Nephron progenitor cell (in vitro differentiated cells): ENCODE data around the gene MRPL27.

Experiments
- DNase-seq: peaks from one replicate; pipeline ENCODE4 v3.0.0; 2021
- H3K27ac Mint-ChIP-seq: 2 replicates; pipeline ENCODE4 v1.8.0; 2021; ENCODE audit warnings: mild to moderate bottlenecking, moderate library complexity, mixed read lengths
- H3K27me3 Mint-ChIP-seq: 2 replicates; pipeline ENCODE4 v1.8.0; 2021; ENCODE audit warnings: mild to moderate bottlenecking, low read depth, mixed read lengths; ENCODE audit not compliant: poor library complexity
- H3K36me3 Mint-ChIP-seq: 2 replicates; pipeline ENCODE4 v1.8.0; 2021; ENCODE audit warnings: low read depth, mixed read lengths
- H3K4me1 Mint-ChIP-seq: 2 replicates; pipeline ENCODE4 v1.8.0; 2021; ENCODE audit warnings: mixed read lengths
- H3K4me3 Mint-ChIP-seq: 2 replicates; pipeline ENCODE4 v1.8.0; 2021; ENCODE audit warnings: mild to moderate bottlenecking, moderate library complexity, mixed read lengths
- H3K9me3 Mint-ChIP-seq: 2 replicates; pipeline ENCODE4 v1.8.0; 2021; ENCODE audit warnings: mild to moderate bottlenecking, moderate library complexity, mixed read lengths
- TF ChIP-seq, protein P1 (sequence below): fragments of 200-600 bp; sonication (generic); IDR thresholded peaks from 2 replicates; pipeline ENCODE4 v1.5.0; 2021; ENCODE audit warnings: antibody characterized with exemption

Gene MRPL27

DNA sequence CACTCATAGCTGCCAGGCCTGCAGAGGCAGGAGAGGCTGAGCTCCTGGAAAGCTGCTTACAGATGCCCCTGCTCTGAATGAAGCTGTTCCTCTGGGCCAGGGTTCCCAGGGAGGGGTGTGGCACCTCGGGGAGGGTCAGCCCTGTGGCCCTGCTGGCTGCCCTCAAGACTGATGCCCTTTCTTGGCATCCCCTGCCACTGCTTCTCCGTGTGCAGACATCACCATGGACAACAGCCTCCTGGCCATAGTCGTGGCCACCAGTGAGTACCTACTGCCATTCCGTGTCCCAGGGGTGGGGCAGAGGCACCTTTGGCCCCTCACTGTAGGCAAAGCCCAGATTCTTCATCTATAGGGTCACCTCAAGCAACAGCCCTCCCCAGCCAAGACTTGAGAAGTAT is 8.9 kb downstream of the MRPL27 start:
- TF ChIP-seq, protein P1, sequence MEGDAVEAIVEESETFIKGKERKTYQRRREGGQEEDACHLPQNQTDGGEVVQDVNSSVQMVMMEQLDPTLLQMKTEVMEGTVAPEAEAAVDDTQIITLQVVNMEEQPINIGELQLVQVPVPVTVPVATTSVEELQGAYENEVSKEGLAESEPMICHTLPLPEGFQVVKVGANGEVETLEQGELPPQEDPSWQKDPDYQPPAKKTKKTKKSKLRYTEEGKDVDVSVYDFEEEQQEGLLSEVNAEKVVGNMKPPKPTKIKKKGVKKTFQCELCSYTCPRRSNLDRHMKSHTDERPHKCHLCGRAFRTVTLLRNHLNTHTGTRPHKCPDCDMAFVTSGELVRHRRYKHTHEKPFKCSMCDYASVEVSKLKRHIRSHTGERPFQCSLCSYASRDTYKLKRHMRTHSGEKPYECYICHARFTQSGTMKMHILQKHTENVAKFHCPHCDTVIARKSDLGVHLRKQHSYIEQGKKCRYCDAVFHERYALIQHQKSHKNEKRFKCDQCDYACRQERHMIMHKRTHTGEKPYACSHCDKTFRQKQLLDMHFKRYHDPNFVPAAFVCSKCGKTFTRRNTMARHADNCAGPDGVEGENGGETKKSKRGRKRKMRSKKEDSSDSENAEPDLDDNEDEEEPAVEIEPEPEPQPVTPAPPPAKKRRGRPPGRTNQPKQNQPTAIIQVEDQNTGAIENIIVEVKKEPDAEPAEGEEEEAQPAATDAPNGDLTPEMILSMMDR, result no peak
- Mint-ChIP-seq H3K27me3 (peaks cover 3% of the 10 kb centered on the region), H3K27ac (peak overlapping the region; percentile 75), H3K4me1 (peaks cover 42% of the 10 kb centered on the region), H3K9me3 (no peaks in the 10 kb centered on the region), H3K4me3 (no peak overlapping the region), H3K36me3 (peaks cover 19% of the 10 kb centered on the region)
- DNase-seq, result no peak

DNA sequence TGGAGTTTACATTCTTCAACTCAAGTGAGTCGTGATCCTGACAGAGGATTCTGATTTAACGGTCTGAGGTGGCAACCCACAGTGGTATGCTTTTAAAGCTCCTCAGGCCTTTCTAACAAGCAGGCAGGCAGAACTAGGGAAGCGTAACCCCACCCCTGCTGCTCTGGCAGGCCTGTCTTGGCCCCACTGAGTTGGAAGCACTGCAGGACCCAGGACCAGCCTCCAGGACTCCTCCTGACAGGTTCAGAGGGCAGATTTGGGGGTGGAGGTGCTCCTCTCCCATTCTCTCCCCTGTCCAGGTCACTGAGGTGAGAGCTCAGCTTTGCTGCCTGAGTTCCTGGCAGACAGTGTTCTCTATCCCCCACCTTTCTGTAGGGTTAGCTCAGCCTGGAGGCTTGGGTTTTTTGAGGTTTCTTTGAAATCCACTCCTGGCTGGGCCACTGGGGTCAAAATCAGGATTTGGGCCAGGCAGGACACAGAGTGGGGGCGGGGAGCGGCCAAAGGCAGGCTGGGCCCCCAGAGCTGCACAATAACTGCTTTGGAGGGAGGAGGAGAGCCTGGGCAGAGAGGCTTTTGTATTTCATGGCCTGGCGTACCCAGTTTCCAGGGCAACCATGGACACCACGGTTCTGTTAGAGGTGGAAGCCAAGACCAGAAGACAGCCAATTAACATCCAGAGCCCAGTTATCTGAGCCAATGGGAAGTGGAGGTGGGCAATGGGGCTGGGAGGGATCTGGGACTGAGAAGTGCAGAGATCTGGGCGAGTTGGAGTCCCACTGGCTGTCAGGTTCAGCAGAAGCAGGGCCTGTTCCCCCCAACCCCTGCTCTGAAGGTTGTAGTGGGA is 9.5 kb downstream of the MRPL27 start:
- H3K36me3 Mint-ChIP-seq, result peaks cover 19% of the 10 kb centered on the region
- H3K4me1 Mint-ChIP-seq, result peaks cover 42% of the 10 kb centered on the region
- peak; percentile 65 for DNase-seq
- H3K9me3 Mint-ChIP-seq, result no peaks in the 10 kb centered on the region
- H3K27me3 Mint-ChIP-seq, result peaks cover 3% of the 10 kb centered on the region
- no peak overlapping the region for H3K4me3 Mint-ChIP-seq
- H3K27ac Mint-ChIP-seq, result peak overlapping the region; percentile 75
- TF ChIP-seq, protein P1, result no peak

- H3K27ac Mint-ChIP-seq, result no peak overlapping the region
- H3K27me3 Mint-ChIP-seq, result no peaks in the 10 kb centered on the region
- no peaks in the 10 kb centered on the region for H3K9me3 Mint-ChIP-seq
- peaks cover 42% of the 10 kb centered on the region for H3K4me1 Mint-ChIP-seq
- peaks cover 19% of the 10 kb centered on the region for H3K36me3 Mint-ChIP-seq
- TF ChIP-seq, protein P1, result no peak
- H3K4me3 Mint-ChIP-seq, result no peak overlapping the region
- DNase-seq, result no peak
Measured at GRCh38 chr17:50362661-50363060, 10.3 kb downstream of the MRPL27 start.

DNA sequence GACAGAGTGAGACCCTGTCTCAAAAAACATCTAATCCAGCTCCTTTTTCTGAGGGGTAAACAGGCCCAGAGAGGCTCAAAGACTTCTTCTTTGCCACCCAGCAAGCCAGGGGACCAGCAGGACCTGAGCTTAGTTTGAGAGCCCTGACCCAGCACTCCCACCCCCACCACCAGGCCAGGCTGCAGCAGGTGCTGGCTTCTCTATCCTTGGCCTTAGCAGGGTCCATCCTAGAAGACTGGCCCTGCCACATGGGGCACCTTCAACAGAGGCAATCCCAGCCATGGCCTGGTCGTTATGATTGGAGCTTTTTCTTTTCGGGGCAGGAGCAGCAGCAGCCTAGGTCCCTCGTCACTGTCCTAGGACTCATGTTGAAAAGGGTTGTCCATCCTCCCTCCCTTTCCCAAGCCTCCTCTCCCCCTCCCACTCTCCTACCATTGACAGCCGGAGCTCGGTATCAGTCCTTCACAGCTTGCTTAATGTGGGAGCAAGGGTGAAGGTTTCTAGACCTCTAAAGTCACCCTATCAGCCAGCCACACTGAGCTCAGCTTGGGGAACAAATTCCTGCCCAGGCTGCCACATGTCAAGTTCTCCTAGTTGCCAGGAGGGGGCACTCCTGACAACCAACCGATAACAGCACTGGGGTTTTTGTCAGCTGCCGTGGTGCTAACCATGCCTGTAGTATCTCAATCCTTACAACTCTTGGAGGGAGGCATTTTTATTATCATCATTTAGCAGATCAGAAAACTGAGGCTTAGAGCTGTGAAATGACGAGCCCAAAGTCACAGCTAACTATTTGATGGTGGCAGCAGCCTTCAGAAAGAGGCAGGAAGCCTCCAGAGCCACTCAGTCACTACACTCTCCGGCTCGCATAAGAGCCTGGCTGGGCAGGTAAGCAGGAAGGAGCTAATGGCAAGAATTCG is 11.2 kb downstream of the MRPL27 start:
- TF ChIP-seq, protein P1, result peak; percentile 66
- peaks cover 42% of the 10 kb centered on the region for H3K4me1 Mint-ChIP-seq
- no peaks in the 10 kb centered on the region for H3K27me3 Mint-ChIP-seq
- DNase-seq, result peak; percentile 52
- no peaks in the 10 kb centered on the region for H3K9me3 Mint-ChIP-seq
- H3K4me3 Mint-ChIP-seq, result no peak overlapping the region
- peaks cover 17% of the 10 kb centered on the region for H3K36me3 Mint-ChIP-seq
- H3K27ac Mint-ChIP-seq, result peak overlapping the region; percentile 71

GRCh38 chr17:50360486-50361115 is 12.4 kb downstream of the MRPL27 start:
- Mint-ChIP-seq H3K4me1 (peaks cover 38% of the 10 kb centered on the region), H3K4me3 (no peak overlapping the region), H3K9me3 (no peaks in the 10 kb centered on the region), H3K27ac (no peak overlapping the region), H3K36me3 (peaks cover 21% of the 10 kb centered on the region), H3K27me3 (no peaks in the 10 kb centered on the region)
- no peak for DNase-seq
- TF ChIP-seq, protein P1, result no peak
